GM19238 (cell line): ENCODE results near the gene SLC35D3.
"Not testable (repeated sequence)": the region's sequence is repeated elsewhere in the genome, so short reads cannot be mapped to it uniquely, and the experiment has no call there.

Experiments
- DNase-seq: peaks from one replicate; pipeline ENCODE4 v3.0.0; 2011; ENCODE audit warnings: low spot score; ENCODE audit not compliant: insufficient read length

The SLC35D3 gene

GRCh38 chr6:136921936-136922684, at the start of gene SLC35D3:
Gene SLC35D3 (plus strand): TSS chr6:136922301. CDS start chr6:136922429, 128 bp downstream.
- peak; percentile 32 for DNase-seq

- no peak for DNase-seq
These were observed 48.4 kb upstream of the SLC35D3 start for GRCh38 chr6:136873748-136874147.

- DNase-seq = not testable (repeated sequence)
These were observed 45.6 kb upstream of the SLC35D3 start for GRCh38 chr6:136876469-136876868.

- no peak for DNase-seq
These were observed 41.2 kb upstream of the SLC35D3 start for GRCh38 chr6:136880748-136881460.

GRCh38 chr6:136886091-136886490, 36.0 kb upstream of the SLC35D3 start:
- DNase-seq = no peak

- no peak for DNase-seq
These were observed 34.1 kb upstream of the SLC35D3 start for GRCh38 chr6:136887953-136888352.

GRCh38 chr6:136889271-136890193, 32.6 kb upstream of the SLC35D3 start:
- no peak for DNase-seq

- no peak for DNase-seq
These were observed 31.8 kb upstream of the SLC35D3 start for GRCh38 chr6:136890194-136890839.

GRCh38 chr6:136890986-136891385, 31.1 kb upstream of the SLC35D3 start:
- no peak for DNase-seq

GRCh38 chr6:136893187-136893586, 28.9 kb upstream of the SLC35D3 start:
- DNase-seq = no peak

GRCh38 chr6:136895901-136896300, 26.2 kb upstream of the SLC35D3 start:
- DNase-seq = no peak

- no peak for DNase-seq
These were observed 25.0 kb upstream of the SLC35D3 start for GRCh38 chr6:136897071-136897470.

- DNase-seq = no peak
These were observed 20.8 kb upstream of the SLC35D3 start for GRCh38 chr6:136901212-136901784.

- DNase-seq = not testable (repeated sequence)
These were observed 17.6 kb upstream of the SLC35D3 start for GRCh38 chr6:136904477-136904876.

GRCh38 chr6:136914947-136915346, 7.2 kb upstream of the SLC35D3 start:
- no peak for DNase-seq

GRCh38 chr6:136918706-136919105, 3.4 kb upstream of the SLC35D3 start:
- no peak for DNase-seq

- no peak for DNase-seq
These were observed 1.9 kb upstream of the SLC35D3 start for GRCh38 chr6:136920216-136920615.

- peak; percentile 28 for DNase-seq
These were observed 1.3 kb upstream of the SLC35D3 start for GRCh38 chr6:136920671-136921380.

- peak; percentile 38 for DNase-seq
These were observed 643 bp upstream of the SLC35D3 start for GRCh38 chr6:136921381-136921935.

GRCh38 chr6:136922685-136923006, 545 bp downstream of the SLC35D3 start:
- DNase-seq = no peak
